Measurements from ENCODE around the gene L3MBTL3. TPM values are rescaled to one million over a fixed set of nuclear protein-coding genes. Genes with fewer than 3 reads are reported as not detected.

The L3MBTL3 gene
- total RNA-seq, 1 donor: 16.8 TPM

GRCh38 chr6:130034378-130035146, 16.2 kb downstream of the L3MBTL3 start:
- peak; percentile 94 for DNase-seq (ENCODE audit: low read depth)
- TF ChIP-seq CTCF (IDR thresholded peaks at IDR 0.05; ENCODE audit: insufficient read depth, low read depth, low read length): no peak
- peak overlapping the region; percentile 16 for H3K4me3 ChIP-seq (ENCODE audit: low read depth, low read length)

GRCh38 chr6:130035211-130035610, 16.8 kb downstream of the L3MBTL3 start:
- peak; percentile 11 for DNase-seq (ENCODE audit: low read depth)
- TF ChIP-seq CTCF (IDR thresholded peaks at IDR 0.05; ENCODE audit: insufficient read depth, low read depth, low read length): no peak
- H3K4me3 ChIP-seq (ENCODE audit: low read depth, low read length): no peak overlapping the region

GRCh38 chr6:130037207-130037811, 18.9 kb downstream of the L3MBTL3 start:
- TF ChIP-seq CTCF (IDR thresholded peaks at IDR 0.05; ENCODE audit: insufficient read depth, low read depth, low read length): peak; percentile 58
- no peak for DNase-seq (ENCODE audit: low read depth)
- no peak overlapping the region for H3K4me3 ChIP-seq (ENCODE audit: low read depth, low read length)

- no peak for DNase-seq (ENCODE audit: low read depth)
- no peak overlapping the region for H3K4me3 ChIP-seq (ENCODE audit: low read depth, low read length)
Measured at GRCh38 chr6:130041594-130041993, 23.2 kb downstream of the L3MBTL3 start.

GRCh38 chr6:130043344-130043743, 25.0 kb downstream of the L3MBTL3 start:
- no peak overlapping the region for H3K4me3 ChIP-seq (ENCODE audit: low read depth, low read length)
- no peak for TF ChIP-seq CTCF (IDR thresholded peaks at IDR 0.05; ENCODE audit: insufficient read depth, low read depth, low read length)
- no peak for DNase-seq (ENCODE audit: low read depth)

More at GRCh38 chr6:130041594-130041993, 23.2 kb downstream of the L3MBTL3 start:
- no peak for TF ChIP-seq CTCF (IDR thresholded peaks at IDR 0.05; ENCODE audit: insufficient read depth, low read depth, low read length)

GRCh38 chr6:130045622-130046021, 27.2 kb downstream of the L3MBTL3 start:
- no peak overlapping the region for H3K4me3 ChIP-seq (ENCODE audit: low read depth, low read length)
- TF ChIP-seq CTCF (IDR thresholded peaks at IDR 0.05; ENCODE audit: insufficient read depth, low read depth, low read length): no peak
- no peak for DNase-seq (ENCODE audit: low read depth)

Measured in fibroblast of villous mesenchyme (primary cell).